Islet of Langerhans (tissue), 1 donor: ENCODE measurements around the gene C19orf67.
A peak's percentile ranks its signal among the peaks of the same experiment; 100 is the strongest.

ENCODE experiments used
- FAIRE-seq: peaks from one replicate; lab custom pipeline; 2011; peaks lifted over from hg19 to GRCh38; lab: Jason Lieb, UNC

Gene C19orf67

DNA sequence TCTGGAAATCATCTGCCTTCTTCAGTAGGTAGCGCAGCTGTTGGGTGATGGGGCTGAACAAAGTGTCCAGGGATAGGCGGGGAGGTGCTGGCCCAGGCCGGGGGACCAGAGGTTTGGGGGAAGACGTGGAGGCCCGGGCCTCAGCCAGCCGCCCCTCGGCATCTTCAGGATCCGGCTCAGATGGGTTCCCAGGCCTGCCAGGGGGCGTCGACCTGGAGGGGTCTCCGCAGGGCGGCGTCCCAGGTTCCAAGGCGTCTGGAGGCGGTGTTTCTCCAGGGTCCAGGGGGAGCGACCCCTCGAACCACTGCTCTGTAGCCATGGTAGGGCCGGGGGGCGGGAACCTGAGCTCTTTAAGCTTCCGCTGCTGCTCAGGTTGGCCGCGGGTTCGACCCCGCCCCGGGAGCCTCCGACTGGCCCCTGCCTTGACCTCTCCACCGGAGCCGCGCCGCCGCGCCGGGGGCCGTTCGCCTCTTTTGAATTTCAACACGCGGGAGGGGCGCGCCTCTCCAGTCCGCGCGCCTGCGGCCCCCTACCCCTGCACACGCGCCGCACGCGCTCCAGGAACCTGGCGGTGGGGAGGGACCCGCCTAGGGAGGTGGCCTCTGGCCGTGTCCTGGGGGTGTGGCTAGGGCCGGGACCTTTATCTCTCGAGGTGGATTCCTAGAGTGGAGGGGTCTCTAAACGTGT is at the start of gene C19orf67:
C19orf67 (minus strand) TSS at position 475 of the 687 bp plus-strand sequence; CDS start at position 319, 156 bp downstream.
- no peak for FAIRE-seq

GRCh38 chr19:14135355-14135754 is 49.8 kb upstream of the C19orf67 start:
- FAIRE-seq = no peak

GRCh38 chr19:14127929-14128509 is 42.4 kb upstream of the C19orf67 start:
- no peak for FAIRE-seq

DNA sequence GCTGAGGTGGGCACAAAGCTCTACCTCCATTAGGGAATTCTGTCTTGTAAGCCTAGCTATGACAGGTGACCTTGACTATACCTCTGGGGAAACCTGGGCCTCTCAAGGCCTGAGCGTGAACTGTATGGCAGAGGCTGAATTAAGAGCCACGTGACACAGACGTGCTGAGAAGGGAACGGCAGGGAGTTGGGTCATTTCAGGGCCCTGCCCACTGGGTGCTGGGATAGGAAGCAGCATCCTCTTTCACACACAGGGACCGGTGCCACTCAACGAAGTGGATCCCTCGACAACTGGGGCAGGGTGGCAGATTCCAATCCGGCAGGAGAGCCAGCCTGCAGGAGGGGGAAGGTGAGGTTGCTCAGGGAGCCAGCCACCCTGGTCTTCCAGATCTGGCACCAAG is 41.6 kb upstream of the C19orf67 start:
- FAIRE-seq = no peak

- FAIRE-seq = no peak
Measured at GRCh38 chr19:14122924-14123323, 37.3 kb upstream of the C19orf67 start.

- no peak for FAIRE-seq
Measured at GRCh38 chr19:14120497-14120780, 34.9 kb upstream of the C19orf67 start.

DNA sequence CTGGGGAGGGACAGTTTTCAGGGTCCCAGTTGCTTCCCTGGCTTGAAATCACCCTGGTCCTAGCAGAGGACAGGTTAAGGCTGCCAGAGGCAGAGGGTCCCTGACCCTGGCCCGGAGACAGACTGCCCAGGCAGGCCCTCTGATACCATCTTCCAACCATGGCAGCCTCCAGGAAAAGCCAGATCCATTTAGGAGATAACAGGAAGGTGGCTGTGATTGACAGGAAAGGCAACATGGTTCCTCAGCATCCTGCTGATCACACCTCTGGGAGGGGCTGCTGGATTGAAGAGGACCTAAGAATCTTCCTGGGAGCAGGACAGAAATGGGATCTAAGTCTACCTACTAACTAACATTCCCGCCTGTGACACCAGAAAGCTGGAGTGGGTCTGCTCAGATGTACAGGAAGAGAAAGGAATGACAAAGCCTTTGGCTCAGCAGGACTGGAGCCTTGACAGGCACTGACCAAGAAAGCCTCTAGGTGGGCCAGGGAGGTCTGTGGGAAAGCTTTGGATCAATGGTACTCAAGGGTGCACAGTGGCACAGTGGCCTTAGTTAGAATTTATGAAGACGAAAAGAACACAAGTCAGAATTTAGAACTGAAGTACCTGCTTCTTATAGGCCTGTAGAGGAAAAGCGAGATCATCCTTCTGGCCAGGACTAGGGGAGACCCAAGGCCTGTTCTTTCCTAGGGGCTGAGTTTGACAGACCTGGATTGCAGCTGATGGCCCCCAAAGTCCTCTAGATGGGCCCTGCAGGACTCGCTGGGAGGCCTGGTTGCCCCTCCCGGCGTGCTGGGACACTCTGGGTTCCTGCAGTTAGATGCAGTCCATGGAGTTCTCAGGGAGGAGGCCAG is 34.3 kb upstream of the C19orf67 start:
- FAIRE-seq = no peak

DNA sequence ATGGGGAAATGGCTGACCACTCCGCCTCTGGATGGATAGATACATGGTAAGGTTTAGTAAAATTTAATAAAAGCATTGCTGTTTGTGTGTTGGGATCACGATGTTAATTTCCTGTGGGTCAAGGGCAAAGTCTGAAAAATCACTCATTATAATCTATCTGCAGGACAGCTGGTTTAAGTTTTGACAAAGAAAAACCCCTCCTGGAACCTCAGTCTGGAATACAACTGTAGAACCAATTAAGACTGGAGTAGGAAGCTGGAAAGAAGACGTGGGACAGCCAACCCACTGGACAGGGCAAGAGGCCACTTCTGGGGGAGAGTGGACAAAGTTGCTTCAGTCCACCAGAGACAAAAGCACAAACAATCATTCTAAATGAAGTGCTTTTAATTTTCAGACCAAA is 33.6 kb upstream of the C19orf67 start:
- FAIRE-seq = no peak

- FAIRE-seq = no peak
Measured at GRCh38 chr19:14118165-14119051, 32.8 kb upstream of the C19orf67 start.

DNA sequence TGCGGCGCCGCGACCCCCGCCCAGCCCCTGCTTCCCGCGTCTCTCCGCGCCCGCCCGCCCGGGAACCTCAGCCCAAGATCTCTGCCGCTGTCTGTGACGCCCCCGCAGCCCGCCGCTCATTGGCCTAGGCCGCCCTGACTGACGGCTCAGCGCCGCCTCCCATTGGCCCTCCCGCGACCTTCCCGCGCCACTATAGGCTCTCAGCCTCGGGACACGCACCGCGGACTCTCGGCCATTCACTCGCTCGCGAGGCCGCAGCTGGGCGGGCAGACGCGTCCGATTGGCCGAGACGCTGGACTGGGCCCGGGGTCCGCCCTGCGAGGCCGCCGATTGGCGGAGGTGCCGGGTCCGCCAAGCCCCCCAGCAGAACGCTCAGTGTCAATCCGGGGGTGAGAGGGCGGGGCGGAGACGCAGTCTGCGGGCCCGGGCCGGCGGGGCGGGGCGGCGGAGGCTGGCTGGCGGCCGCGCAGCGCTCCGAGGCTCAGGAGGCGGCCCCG is 32.1 kb upstream of the C19orf67 start, which contains the start of gene PRKACA:
PRKACA (minus strand) TSS at position 95 of the 497 bp plus-strand sequence. CDS start 215 bp downstream, outside the sequence.
- peak; percentile 5 for FAIRE-seq

- no peak for FAIRE-seq
Measured at GRCh38 chr19:14116918-14117578, 31.5 kb upstream of the C19orf67 start.

DNA sequence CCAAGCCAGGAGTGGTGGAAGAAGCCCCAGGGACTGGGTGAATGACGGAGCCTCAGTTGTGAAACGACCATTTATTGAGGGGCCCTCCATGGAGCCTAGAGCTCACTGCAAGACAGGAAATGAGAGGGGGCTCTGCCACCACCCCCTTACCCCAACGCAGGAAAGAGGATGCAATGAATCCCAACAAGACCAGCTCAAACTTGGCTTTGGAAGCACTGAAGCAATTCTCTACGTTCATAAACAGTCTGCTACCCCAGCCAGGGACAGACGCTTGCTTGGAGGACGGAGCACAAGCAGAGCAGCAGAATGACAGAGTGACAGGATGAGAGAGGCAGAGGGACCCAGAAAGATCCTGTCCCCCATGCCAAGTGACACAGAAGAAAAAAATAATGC is 30.9 kb upstream of the C19orf67 start:
- FAIRE-seq = no peak

GRCh38 chr19:14115756-14116155 is 30.2 kb upstream of the C19orf67 start:
- no peak for FAIRE-seq

GRCh38 chr19:14114854-14115253 is 29.3 kb upstream of the C19orf67 start:
- FAIRE-seq = no peak

- no peak for FAIRE-seq
Measured at GRCh38 chr19:14114439-14114838, 28.9 kb upstream of the C19orf67 start.

DNA sequence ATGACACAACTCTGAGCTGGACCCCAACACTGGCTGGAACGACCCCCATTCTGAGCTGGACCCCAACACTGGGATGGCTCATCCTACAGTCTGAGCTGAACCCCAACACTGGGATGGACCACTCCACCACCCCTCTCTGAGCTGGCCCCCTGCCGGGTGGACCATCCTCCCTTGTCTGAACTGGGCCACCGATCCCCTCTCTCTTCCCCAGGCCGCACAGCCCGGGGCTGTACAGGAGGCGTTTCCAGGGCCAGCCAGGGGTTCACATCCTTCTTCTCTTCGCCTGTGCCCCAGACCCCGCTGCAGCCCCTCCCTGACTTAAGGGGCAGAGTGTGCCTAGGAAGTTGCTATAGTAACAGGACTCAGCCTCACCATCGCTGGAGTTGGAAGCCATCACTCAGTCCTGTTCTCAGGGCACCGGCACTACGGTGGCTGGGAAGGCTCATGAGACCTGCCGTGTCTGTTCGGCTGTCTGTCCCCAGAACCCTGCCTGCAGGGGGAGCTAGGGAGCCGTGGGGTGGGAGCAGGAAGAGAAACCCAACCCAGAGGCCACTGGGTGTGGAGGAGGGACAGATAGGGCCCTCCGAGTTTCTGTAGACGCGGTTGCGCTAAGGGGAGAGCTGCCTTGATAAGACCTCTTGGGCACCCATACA is 28.3 kb upstream of the C19orf67 start:
- no peak for FAIRE-seq

DNA sequence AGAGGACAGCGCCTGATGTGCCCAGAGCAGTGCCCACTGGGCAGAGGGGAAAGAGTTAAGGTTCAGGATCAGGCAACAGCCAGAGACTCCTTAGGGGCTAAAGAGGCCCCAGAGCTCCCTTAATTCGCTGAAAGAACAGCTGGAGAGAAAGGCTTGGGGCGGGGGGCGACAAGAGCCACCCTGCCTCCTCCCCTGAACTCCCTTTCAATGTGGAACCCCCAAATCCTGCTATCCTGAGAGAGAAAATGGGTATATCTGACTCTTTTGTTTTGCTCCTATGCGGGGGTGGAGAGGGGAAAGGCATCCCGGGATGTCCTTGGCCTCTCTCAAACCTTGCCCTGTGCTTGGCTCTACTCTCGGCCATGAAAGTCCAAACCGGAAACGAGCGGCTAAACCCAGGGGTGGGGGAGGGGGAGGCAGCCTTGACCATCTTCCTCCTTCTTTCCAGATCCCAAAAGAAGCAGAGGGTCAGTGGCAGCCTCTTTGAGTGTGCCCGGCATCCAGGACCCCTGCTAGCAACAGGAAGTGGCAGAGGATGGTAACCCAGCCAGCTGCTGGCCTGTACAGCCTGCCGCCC is 27.3 kb upstream of the C19orf67 start:
- FAIRE-seq = no peak

- no peak for FAIRE-seq
Measured at GRCh38 chr19:14112051-14112808, 26.6 kb upstream of the C19orf67 start.

- no peak for FAIRE-seq
Measured at GRCh38 chr19:14111486-14111885, 25.9 kb upstream of the C19orf67 start.

- FAIRE-seq = no peak
Measured at GRCh38 chr19:14110650-14111049, 25.1 kb upstream of the C19orf67 start.
